Measurements from ENCODE around the gene DGKI.

Gene DGKI

GRCh38 chr7:137609500-137609899 is 237.3 kb downstream of the DGKI start:
- TF ChIP-seq GATA2 (IDR thresholded peaks at IDR 0.05; ENCODE audit: low read depth, low read length), result no peak
- TF ChIP-seq GATA3 (IDR thresholded peaks at IDR 0.05; ENCODE audit: low read depth, low read length), result no peak

DNA sequence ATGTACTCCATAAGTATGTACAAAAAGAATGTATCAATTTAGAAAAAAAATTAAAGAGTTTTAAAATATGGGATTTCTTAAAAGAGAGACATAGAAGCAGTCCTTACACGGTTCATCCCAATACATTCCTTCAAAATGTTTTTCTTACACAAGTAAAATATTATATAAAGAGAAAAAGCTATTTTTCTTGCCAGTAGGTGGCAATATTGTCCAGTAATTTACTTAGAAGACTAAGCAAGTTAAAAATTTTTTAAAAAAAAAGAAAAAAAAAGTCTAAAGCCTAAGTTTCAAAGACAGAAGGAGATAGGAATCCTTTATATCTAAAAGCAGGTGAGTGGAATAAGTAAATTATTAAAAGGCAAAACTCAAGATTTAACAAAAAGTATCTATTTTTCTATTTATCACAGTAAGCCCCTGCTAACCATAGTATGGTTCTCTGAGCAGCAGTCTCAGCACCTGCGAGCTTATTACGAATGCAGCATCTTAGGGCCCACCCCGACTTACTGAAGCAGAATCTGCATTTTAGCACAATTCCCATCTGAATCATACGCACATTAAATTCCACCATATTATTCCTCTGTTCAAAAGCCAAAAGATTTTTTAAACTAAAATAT is 240.6 kb downstream of the DGKI start:
- no peak for TF ChIP-seq GATA2 (IDR thresholded peaks at IDR 0.05; ENCODE audit: low read depth, low read length)
- TF ChIP-seq GATA3 (IDR thresholded peaks at IDR 0.05; ENCODE audit: low read depth, low read length), result no peak

- no peak for TF ChIP-seq GATA3 (IDR thresholded peaks at IDR 0.05; ENCODE audit: low read depth, low read length)
- TF ChIP-seq GATA2 (IDR thresholded peaks at IDR 0.05; ENCODE audit: low read depth, low read length), result no peak
Measured at GRCh38 chr7:137603043-137603442, 243.7 kb downstream of the DGKI start.

DNA sequence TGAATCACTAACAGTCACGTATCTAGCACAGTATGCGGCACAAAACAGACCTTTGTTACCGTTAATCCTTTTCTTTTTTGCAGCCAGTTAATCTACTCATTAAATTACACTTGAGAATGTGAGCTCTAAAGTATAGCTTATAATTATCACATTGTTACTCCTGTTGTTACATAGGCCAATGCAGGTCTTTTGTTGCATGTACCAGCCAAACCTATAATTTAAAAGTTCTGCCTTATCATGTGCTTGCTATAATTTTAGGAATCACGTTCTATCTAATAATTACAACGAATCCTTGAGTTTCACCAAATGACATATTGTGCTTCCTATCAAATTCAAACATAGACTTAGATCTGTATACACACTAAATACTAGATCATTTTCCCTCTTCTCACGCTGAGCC is 245.1 kb downstream of the DGKI start:
- TF ChIP-seq GATA3 (IDR thresholded peaks at IDR 0.05; ENCODE audit: low read depth, low read length) (no peak), GATA2 (IDR thresholded peaks at IDR 0.05; ENCODE audit: low read depth, low read length) (no peak)

- TF ChIP-seq GATA3 (IDR thresholded peaks at IDR 0.05; ENCODE audit: low read depth, low read length) (no peak), GATA2 (IDR thresholded peaks at IDR 0.05; ENCODE audit: low read depth, low read length) (no peak)
Measured at GRCh38 chr7:137597856-137598255, 248.9 kb downstream of the DGKI start.

- no peak for TF ChIP-seq GATA2 (IDR thresholded peaks at IDR 0.05; ENCODE audit: low read depth, low read length)
- no peak for TF ChIP-seq GATA3 (IDR thresholded peaks at IDR 0.05; ENCODE audit: low read depth, low read length)
Measured at GRCh38 chr7:137593115-137593711, 253.6 kb downstream of the DGKI start.

DNA sequence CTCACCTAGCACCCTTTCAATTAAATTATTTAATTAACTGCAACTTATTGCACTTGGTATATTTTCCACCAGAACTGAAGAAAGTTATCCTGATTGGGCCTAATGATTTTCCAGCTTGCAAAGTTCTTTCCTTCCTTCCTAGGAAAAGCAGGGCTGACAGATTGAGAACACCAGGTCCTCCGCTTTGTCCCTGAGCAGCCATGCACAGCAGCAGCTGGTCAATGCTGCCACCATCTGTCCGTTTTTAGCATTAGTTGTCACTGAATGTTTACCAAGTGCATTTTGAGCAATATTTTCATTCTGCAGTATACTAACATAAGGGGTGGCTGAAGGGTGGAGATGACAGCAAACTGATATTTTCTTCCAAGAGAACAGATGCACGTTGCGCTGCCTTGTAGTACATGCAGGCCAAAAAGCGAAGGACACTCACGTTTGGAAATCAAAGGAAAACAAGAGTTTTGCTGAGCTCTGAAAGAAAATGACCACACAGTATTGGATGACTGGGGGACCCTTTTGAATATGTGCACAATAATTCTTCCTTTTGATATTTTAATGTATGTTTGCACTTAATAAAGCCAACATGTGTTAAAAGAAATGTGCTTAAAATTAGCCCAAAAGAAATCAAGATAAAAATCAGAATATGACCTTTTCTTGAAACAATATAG is 254.4 kb downstream of the DGKI start:
- TF ChIP-seq GATA2 (IDR thresholded peaks at IDR 0.05; ENCODE audit: low read depth, low read length), result no peak
- no peak for TF ChIP-seq GATA3 (IDR thresholded peaks at IDR 0.05; ENCODE audit: low read depth, low read length)

GRCh38 chr7:137591421-137591837 is 255.3 kb downstream of the DGKI start:
- no peak for TF ChIP-seq GATA2 (IDR thresholded peaks at IDR 0.05; ENCODE audit: low read depth, low read length)
- TF ChIP-seq GATA3 (IDR thresholded peaks at IDR 0.05; ENCODE audit: low read depth, low read length), result no peak

GRCh38 chr7:137590756-137591305 is 255.9 kb downstream of the DGKI start:
- TF ChIP-seq GATA2 (IDR thresholded peaks at IDR 0.05; ENCODE audit: low read depth, low read length) (no peak), GATA3 (IDR thresholded peaks at IDR 0.05; ENCODE audit: low read depth, low read length) (no peak)

- TF ChIP-seq GATA2 (IDR thresholded peaks at IDR 0.05; ENCODE audit: low read depth, low read length), result no peak
- TF ChIP-seq GATA3 (IDR thresholded peaks at IDR 0.05; ENCODE audit: low read depth, low read length), result no peak
Measured at GRCh38 chr7:137590071-137590755, 256.6 kb downstream of the DGKI start.

- TF ChIP-seq GATA2 (IDR thresholded peaks at IDR 0.05; ENCODE audit: low read depth, low read length) (no peak), GATA3 (IDR thresholded peaks at IDR 0.05; ENCODE audit: low read depth, low read length) (no peak)
Measured at GRCh38 chr7:137587326-137587725, 259.4 kb downstream of the DGKI start.

DNA sequence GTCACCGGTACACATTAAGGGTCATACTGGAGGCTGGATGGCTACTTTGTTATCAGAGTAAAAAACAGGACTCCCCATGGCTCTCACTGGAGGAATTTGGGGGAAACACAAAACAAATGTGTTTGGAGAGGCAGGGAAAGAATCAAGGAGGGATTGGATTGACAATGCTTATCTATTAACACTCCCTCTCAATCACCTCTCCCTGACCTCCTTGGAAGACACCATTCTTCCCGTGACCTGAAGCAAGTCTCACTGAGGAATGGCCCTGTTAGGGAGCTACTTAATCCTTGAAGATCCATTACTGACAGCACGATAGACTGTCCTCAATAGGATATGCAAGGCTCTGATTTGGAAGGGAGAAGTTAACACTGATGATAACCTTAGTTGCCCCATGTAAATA is 261.2 kb downstream of the DGKI start:
- TF ChIP-seq GATA3 (IDR thresholded peaks at IDR 0.05; ENCODE audit: low read depth, low read length) (no peak), GATA2 (IDR thresholded peaks at IDR 0.05; ENCODE audit: low read depth, low read length) (no peak)

GRCh38 chr7:137583172-137583571 is 263.6 kb downstream of the DGKI start:
- TF ChIP-seq GATA3 (IDR thresholded peaks at IDR 0.05; ENCODE audit: low read depth, low read length) (no peak), GATA2 (IDR thresholded peaks at IDR 0.05; ENCODE audit: low read depth, low read length) (no peak)

DNA sequence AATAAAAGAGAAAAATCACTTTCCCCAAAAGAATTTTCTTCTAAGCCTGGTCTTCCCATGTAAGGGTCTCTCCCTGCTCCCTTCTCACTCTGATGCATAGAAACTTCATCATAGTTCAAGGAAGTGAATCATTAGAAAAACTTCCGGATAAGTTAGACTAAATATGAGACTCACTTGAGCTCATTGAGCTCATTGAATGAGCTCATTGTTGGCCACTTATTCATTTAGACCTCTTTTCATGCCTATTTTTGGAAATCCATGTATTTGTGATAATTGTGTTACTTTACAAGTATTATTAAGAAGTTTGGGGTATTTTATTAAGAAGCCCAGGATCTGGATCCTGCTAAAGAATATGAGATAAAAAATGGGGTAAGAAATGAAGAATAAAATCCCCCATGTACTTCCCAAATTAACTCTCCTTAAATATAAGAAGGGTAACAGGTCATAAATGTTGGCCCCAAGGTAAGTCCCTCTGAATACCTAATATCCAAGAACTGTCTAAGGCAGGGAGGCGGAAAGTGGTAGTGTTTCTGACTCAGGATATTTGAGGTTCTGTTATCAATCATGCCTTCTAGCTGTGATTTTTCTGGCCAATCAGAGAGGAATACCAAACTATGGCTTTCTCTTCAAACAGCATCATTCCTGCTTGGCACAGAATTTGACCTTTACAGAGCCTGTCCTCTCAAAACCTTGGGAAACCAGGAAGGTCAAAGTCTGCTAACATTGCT is 266.7 kb downstream of the DGKI start:
- TF ChIP-seq GATA2 (IDR thresholded peaks at IDR 0.05; ENCODE audit: low read depth, low read length) (no peak), GATA3 (IDR thresholded peaks at IDR 0.05; ENCODE audit: low read depth, low read length) (no peak)

Data from SH-SY5Y (cell line).